Inflammatory macrophage treated with lipopolysaccharide for 4 hours (primary cell): ENCODE measurements around the gene NEURL1B.
"Not testable (repeated sequence)": the region's sequence is repeated elsewhere in the genome, so short reads cannot be mapped to it uniquely, and the experiment has no call there.

Source experiments
- DNase-seq: peaks from one replicate; pipeline ENCODE4 v3.0.0-alpha.2; 2020

NEURL1B gene

DNA sequence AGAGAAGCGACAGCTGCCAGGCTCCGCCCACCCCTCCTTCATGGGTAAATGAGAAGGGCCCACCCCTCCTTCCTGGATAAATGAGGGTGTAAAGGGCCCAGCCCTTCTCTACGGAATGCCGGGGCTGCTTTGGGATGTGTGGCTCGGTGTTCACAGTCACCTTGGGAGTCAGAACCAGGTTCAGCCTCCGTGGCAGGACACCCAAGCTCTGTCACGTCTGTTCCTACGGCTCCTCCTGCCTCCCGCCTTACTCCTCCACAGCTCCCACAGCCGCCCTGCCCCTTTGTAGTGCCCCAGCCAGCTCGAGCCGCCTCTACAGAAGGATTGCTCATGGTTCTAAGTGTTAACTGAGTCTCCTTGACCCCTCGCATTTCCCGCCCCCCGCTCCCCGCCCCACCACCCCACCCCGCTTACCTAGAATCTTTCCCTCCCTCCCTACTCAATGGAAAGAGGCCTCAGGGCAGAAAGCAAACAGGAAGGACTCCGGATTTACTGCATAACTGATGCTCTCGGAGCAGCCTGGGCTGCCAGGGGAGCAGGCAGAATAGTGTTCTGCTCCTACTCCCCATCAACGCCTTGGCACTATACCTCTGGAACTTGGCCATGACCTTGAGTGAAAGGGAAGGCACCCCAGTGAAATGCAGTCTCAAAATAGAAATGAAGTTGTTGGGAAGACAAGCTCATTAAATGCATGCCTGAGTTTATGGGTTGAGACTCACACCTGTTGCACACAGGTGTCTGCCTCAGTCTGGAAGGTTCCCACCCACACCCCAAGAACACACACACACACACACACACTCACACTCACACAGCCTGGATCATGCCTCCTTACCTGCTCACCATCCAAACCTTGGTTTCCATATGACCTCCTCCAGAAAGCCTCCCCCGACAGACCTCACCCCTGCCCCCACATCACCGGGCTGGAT is 59.6 kb downstream of the NEURL1B start:
- no peak for DNase-seq

DNA sequence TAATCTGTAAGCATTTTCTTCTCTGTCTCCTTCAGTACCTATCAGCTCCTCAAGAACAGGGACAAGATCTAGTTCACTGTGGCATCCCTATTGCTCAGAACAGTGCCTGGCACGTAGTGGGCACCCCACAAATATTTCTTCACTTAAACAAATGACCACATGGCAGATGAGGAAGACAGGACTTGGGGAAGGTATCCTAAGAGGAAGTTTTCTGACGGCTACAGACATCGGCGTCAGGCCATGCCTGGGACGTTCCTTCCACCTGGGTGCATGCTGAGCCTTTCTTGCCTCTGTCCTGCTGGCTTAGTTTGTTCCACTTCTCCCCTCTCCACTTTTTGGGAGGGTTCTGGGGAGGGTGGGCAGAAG is 60.2 kb downstream of the NEURL1B start:
- DNase-seq: peak; percentile 33

DNA sequence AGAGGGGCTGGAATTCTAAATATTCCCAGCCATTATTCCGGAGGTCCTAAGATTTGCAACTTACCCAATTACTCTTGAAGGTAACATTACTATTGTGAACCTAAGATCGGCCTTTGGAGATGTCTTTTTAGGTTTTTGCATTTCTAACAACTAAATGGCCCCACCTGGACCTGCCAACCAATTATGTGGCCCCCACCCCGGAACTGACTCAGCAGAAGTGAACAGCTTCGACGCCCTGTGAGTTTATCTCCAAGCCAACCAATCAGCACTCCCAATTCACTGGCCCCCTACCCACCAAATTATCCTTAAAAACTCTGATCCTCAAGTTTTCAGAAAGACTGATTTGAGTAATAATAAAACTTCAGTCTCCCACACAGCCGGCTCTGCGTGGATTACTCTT is 62.9 kb downstream of the NEURL1B start:
- no peak for DNase-seq

DNA sequence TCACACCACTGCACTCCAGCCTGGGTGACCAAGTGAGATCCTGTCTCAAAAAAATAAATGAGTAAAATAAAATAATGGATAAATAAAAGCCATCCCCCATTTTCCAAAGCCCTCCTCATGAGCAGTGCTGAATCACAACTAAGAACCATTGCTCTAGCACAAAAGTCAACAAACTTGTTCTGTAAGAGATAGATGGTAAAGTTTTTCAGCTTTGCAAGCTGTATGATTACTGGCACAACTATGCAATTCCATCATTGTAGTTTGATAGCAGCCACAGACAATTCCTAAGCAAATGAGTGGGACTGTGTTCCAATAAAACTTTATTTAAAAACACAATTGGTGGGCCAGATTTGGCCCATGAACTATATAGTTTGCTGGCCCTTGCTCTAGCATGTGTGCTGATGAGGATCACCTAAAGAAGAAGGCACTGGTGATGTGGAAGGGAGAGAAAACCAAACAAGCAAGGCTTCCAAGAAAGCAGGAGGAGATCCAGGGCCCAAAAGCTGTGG is 64.6 kb downstream of the NEURL1B start:
- DNase-seq: no peak

DNA sequence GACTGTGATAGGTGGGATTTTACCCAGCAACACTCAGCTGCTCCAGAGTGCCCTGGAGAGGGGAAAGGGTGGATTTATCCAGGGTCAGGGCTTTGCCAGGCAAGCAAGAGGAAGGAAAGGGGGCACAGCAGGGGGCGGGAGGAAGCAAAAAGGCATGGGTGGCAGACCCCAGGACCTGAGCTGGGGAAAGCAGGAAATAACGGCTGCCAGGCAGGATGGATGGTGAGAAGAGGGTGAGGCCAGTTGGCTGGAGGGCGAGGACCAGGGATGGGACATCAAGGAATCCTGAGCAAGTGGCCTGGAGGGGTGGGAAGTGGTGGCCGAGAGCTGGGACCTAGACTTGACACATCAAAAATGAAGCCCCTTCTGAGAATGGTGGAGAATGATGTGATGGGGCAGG is 65.7 kb downstream of the NEURL1B start:
- DNase-seq: no peak

DNA sequence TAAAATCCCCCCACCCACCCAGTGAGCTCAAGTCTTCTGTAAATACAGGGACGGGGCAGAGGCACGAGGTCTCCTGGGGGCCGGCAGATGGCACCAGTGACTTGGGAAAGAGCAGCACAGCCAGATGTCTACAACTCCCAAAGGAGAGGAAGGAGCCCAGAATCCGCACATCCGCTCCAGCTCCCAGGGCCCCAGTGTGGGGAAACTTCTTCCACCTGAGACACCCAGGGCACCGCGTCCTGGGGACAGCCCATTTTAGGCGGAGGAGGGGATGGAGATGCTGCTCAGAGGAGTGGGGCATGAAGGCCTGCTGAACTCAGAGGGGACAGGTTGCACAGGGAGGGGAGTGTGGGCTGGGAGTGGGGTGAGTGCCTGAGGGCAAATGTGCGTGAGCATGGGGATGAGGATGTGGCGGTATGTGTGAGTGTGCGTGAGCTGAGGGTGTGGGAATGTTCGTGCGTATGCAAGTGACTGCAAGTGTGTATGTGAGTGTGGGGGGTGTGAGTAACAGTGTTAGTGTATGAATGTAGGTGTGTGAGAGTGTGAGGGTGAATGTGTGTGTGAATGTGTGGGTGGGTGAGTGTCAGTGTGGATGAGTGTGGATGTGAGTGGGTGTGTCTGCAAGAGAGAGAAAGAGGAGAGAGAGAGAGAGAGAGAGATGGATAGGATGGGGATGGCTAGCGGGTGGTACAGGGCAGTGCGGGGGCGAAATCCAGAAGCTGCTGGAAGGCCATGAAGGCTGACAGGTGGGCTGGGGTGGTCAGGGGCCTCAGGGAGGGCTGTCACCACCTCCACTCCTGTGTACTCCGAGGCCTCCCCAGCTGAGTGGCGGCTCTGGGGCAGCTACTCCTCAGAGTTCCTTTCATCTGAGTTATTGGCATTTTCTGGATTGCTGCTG is 66.5 kb downstream of the NEURL1B start:
- peak; percentile 45 for DNase-seq

DNA sequence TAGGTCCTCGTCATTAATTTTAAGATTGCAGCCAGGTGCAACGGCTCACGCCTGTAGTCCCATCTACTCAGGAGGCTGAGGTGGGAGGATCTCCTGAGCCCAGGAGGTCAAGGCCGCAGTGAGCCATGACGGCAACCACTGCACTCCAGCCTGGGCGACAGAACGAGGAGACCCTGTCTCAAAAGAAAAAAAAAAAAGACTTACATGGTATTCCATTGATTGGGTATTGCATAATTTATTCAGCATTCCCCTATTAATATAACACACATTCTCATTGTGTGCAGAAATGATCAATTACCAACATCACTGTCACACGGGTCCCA is 67.1 kb downstream of the NEURL1B start:
- no peak for DNase-seq

DNA sequence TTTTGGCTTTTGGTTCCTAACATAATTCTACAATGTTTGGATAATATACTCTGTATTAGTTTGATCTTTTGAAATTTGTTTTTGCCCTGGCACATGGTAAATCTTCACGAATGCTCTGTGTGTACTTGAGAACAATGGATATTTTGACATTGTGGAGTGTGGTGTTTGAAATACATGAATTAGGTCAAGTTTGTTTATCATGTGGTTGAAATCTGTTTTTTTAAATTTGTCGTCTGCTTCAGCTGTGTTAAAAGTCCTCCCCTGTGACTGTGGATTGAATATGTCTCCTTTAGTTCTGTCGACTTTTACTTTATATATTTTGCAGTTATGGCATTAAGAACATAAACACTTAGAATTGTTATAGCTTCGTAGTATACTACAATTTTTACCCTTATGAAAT is 69.6 kb downstream of the NEURL1B start:
- DNase-seq: no peak

DNA sequence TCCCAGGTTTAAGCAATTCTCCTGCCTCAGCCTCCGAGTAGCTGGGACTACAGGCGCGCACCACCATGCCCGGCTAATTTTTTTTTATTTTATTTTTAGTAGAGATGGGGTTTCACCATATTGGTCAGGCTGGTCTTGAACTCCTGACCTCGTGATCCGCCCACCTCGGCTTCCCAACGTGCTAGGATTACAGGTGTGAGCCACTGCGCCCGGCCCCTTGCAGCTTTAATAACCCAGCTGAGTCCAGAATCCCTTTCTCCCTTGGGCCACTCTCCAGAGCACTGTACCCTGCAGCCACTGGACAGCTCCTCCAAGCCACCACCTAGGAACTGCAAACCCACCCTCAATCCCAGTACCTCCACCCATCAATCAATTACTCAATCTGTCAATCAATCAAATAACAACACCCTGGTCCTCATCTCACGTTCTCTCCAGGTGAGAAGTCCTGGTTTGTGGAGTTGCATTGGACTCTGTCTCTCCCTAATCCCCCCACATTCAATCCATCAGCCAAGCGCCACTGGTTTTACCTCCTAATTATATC is 70.3 kb downstream of the NEURL1B start:
- not testable (repeated sequence) for DNase-seq

DNA sequence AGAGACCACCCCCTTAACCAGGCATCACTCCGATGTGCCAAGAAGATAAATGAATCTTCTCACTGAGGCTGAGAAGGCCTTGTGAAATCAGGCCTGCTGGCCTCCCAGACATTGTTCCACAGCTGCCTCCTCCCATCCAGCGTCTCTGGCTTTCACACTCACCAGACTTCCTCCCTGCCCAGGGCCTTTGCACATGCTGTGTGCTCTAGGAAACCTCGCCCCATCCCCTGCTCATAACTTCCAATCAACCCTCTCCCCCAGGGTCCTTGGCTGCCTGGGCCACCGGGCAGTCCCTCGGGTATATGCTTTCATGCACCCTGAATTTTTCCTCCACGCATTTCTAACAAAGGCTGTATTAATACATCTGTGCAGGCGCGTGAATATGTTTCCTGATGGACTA is 71.5 kb downstream of the NEURL1B start:
- DNase-seq: no peak

DNA sequence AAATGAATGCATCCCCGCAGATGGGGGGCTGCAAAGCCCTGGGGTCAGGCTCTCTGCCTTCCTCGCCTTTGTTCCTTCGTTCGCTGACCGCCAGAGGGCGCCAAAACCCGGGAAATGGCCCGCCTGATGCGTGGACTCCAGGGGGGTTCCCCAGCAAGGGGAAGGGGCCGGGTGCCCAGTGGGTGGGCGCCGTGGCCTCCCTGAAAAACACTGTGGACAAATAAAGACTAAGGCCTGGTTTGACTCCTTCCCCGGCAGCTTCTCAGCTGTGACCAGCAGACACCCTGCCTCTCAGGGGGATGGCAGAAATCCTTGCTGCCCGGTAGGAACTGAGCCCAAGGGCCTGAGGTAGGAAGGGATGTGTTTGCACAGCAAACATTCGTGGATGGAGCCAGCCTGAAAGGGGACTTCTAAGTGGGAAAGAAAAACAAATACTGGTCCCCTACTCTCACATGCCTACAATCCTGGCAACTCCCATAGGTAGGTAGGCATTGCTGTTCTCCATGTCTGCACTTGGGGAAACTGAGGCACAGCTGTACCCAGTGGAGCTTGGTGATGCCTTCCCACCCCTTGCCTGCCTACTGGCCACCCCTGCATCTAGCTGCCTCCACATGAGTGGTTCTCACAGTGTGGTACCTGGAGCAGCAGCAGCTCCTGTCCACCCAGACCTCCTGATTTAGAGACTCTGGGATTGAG is 72.2 kb downstream of the NEURL1B start:
- DNase-seq: peak; percentile 27

DNA sequence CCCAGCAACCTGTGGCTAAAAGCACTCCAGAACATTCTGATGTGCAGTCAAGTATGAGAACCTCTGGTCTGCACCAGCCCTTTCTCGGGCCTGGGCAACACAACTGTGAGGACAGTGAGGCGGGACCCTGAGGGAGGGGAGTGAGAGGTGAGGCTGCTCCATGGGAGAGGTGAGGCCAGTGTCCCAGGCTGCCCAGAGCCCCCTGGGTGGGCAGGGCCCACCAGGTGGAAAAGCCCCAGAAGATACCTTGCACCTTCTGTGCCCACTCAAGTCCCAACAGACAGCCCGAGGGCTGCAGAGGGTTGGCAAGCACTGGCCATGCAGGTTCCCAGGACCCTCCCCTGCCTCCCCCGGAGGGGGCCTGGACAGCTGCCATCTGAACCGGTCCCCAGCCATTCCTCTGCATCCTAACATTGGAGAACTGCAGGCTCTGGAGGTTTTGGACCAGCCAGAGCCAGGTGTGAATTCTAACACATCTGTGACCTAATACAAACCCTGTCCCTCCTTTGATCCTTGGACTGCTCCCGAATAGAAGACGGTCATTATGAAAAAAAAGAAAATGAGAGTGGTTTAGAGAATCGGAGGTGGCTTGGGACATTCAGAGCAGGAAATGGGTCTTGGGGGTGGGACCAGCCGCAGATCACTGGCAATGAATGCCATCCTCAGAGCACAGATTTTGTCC is 72.9 kb downstream of the NEURL1B start:
- no peak for DNase-seq

DNA sequence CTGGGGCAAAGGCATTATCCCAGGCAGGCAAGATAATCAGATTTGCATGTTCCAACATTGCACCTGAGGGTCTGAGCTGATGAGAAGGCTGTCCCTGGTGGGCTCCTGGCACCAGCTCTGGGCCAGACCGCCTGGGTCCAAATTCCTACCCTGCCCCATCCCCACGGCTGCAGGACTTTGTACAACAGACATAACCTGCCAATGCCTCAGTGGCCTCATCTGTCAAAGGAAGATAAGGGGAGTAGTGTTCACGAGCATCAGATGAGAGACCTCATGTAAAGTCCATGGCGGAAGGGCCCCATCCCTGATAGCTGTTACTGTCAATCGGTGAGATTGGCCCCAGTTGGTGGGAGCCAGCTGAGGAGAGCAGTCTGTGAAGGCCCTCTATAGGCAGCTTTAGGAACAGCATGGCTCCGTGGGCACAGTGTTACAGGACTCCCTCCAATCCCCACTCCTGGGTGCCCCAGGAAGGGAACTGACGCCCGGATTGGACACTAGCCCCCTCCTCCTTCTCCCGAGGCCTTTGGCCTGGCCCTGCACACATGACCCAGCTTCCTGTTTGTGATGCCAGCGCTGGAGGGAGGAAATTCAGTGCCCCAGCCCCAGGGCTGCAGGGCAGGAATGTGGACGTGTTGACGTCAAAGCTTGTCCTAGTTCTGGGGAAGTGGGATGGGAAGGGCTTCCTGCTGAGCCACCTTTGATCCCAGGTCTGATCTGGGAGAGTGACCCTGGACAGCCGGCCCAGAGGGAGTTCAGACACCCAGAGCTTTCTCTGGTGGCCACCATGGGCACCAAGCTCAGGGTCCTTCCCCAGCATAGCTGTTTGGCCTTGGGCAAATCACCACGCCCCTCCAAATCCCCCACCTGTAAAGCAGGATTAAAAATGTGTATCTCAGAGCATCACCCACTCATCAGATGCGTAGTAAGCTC is 73.7 kb downstream of the NEURL1B start:
- DNase-seq: peak; percentile 87

DNA sequence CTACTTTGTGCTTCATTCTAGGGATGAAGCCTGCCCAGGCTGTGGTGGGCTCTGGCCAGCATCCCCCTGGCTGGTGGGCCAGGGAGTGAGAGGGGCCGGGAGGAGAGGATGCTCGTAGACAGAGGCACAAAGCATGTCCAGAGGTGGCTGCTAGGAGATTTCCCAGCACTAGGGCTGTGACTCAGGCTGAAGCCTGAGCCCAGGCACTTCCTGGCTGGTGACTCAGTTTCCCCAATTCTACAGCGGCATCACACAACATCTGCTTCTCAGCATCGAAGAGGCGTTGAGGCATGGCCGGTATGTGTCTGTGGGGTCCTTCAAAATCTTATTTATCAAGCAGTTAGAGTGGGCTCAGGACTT is 74.3 kb downstream of the NEURL1B start:
- no peak for DNase-seq

DNA sequence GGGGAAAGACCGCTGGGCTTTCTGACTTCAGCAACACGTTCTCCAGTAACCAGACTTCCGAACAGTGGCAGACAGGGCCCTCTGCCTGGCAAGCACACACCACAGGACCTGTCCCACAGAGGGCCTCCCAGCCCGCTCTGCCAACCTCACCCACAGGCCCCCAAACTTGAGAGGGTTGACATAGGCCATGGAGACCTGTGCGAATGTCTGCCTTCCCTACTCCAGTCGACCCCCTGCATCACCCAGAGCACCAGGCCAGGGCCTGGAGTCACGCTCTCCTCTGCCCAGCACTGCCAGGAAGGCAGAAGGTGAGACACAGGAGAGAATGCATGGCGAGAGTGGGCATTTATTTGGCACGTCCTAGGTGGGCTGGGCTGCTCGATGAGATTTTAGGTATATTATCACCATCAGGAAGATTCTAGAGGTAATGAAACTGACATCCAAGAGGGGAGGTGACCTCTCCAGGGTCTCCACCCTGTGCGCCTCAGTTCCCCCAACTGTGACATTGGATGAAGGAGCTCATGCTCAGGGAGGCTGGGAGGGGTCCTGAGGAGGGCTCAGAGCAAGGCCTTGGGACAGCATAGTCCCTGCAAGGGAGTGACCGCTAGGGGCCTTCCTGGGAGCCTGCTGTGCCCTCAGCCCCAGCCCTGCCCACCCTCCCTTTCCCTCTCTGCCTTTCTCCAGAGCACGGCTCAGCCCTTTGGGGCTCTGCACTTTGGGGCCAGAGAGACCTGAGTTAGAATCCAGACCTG is 75.0 kb downstream of the NEURL1B start:
- no peak for DNase-seq

DNA sequence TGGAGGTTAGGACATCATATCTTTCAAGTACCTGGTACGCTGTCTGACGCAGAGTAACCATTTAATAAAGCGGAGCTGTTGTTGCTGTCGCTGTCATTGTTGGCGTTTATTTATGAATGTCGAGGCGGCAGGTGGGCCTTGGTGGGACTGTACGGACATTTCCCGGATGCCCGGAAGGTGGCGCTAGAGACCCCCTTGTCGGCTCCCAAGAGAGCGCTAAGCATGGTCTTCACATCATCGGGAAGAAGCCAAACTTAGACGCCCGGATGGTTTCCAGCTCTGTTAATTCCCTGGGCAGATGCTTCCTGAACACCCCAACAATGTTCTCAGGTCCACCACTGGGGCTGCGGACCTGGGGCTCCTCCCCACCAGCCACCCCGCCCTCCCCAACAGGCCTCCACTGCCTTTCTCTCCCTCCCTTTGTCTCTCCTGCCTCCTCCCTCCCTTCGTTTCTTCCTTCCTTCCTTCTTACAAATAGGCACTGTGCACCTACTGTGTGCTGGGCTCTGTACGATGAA is 75.8 kb downstream of the NEURL1B start:
- DNase-seq: peak; percentile 68

DNA sequence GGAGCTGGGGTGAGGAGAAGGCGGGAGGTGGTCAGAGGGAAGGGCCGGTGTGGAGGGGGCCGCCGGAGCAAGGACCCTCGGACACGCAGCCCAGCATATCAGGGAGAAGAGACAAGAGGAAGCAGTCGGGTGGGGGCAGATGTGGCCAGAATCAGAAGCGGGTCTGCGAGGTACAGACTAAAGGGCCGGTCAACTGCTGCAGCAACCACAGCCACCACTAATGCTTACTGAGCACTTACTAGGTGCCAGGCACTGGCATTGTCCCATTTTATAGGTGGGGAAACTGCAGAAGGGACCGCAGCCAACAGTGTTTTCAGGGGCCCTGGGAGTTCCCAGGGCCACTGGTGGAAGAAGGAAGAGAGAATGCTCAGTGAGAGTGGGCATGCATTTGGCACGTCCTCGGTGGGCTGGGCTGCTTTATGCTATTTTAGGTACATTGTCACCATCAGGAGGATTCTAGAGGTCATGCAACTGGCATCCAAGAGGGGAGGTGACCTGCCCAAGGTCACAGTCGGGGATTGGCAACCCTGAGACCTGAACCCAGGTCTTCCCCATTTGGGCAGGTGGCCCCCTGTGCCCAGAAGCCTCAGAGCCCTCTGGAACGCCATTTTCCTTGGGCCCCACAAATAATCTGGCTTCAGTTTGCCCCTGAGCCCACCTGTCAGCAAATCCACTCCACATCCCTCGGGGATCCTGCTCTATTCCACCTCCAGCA is 76.6 kb downstream of the NEURL1B start:
- DNase-seq: no peak

DNA sequence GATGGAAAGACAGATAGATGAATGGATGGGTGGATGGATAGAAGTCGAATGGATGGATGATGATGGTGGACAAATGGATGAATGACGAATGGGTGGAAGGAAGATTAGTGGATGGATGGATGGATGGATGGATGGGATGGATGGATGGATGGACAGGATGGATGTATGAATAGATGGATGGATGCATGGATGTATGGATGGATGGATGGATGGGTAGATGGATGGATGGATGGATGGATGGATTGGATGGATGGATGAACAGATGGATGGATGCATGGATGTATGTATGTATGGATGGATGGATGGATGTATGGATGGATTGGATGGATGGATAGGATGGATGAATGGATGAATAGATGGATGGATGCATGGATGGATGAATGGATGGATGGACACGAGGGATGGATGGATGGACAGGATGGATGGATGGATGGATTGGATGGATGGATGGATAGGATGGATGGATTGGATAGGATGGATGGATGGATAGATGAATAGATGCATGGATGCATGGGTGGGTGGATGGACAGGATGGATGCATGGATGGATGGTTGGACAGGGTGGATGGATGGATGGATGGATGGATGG is 77.6 kb downstream of the NEURL1B start:
- DNase-seq: no peak

DNA sequence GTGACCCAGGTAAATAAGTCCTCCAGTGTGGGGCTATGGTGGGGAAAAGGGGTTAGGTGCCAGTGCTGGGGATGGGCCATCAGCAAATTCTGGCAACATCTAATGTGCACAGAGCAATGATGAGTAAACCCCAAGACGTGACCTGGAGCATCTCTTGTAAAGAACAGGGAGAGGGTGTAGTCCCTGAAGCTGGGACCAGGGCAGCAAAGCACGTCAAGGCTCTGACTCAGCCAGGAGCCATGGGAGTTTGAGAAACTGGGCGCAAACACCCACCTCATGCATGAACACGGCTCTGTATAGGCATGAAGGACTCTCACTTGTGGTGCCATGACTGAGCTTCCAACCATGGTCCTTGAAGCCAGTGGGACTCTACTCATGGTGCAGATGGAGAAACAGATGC is 78.1 kb downstream of the NEURL1B start:
- DNase-seq: no peak
